Measurements from ENCODE around the gene ADCY1. TPM values are rescaled to one million over a fixed set of nuclear protein-coding genes. Genes with fewer than 3 reads are reported as not detected.

ADCY1 gene
- total RNA-seq, 1 experiment from 2014 or later = 3.1 TPM

- H3K9ac ChIP-seq (ENCODE audit: low read length) = no peak overlapping the region
- intact Hi-C loops (cut with micrococcal nuclease) = no loop called here
- no peaks in the 10 kb centered on the region for H3K4me1 ChIP-seq (ENCODE audit: insufficient read depth, low read length)
- no peak for ATAC-seq
- no peaks in the 10 kb centered on the region for H3K79me2 ChIP-seq (ENCODE audit: low read length)
- no peak overlapping the region for H3K4me2 ChIP-seq (ENCODE audit: low read length)
- no peak overlapping the region for H3K4me3 ChIP-seq (ENCODE audit: low read length)
- H4K20me1 ChIP-seq (ENCODE audit: low read length) = no peaks in the 10 kb centered on the region
- H3K9me2 ChIP-seq (replicated peaks; ENCODE audit: low read length) = no peaks in the 10 kb centered on the region
- H2AFZ ChIP-seq (ENCODE audit: low read length) = no peak overlapping the region
- no TSS peak for BruUV-seq (replicated peaks)
- ChIA-PET POLR2A (ENCODE audit: unreplicated experiment) (no interaction called here), CTCF (no interaction called here)
- H3K27ac ChIP-seq (ENCODE audit: low read length) = no peak overlapping the region
- H3K27me3 ChIP-seq (ENCODE audit: low read length) = no peaks in the 10 kb centered on the region
- no peaks in the 10 kb centered on the region for H3K36me3 ChIP-seq (ENCODE audit: low read depth, low read length)
- TF ChIP-seq CTCF (conservative IDR thresholded peaks at IDR 0.05; ENCODE audit: low read depth, low read length) (no peak), EZH2 (IDR thresholded peaks at IDR 0.05; ENCODE audit: low read length, unreplicated experiment) (no peak), EZH2phosphoT487 (IDR thresholded peaks at IDR 0.05; ENCODE audit: borderline replicate concordance, low read length) (no peak)
- no peaks in the 10 kb centered on the region for H3F3A ChIP-seq (ENCODE audit: low read length, unreplicated experiment)
- H3K9me3 ChIP-seq (ENCODE audit: low read length) = no peaks in the 10 kb centered on the region
- no peak for DNase-seq
These were observed 142.4 kb downstream of the ADCY1 start for GRCh38 chr7:45716380-45717203.

- H3K27me3 ChIP-seq (ENCODE audit: low read length) = no peaks in the 10 kb centered on the region
- no peaks in the 10 kb centered on the region for H3K9me2 ChIP-seq (replicated peaks; ENCODE audit: low read length)
- no peaks in the 10 kb centered on the region for H3K79me2 ChIP-seq (ENCODE audit: low read length)
- H3K36me3 ChIP-seq (ENCODE audit: low read depth, low read length) = no peaks in the 10 kb centered on the region
- ChIA-PET CTCF (no interaction called here), POLR2A (ENCODE audit: unreplicated experiment) (no interaction called here)
- H3K4me1 ChIP-seq (ENCODE audit: insufficient read depth, low read length) = no peaks in the 10 kb centered on the region
- intact Hi-C loops (cut with micrococcal nuclease) = no loop called here
- no peak for ATAC-seq
- no peak overlapping the region for H3K4me3 ChIP-seq (ENCODE audit: low read length)
- no peaks in the 10 kb centered on the region for H4K20me1 ChIP-seq (ENCODE audit: low read length)
- H3F3A ChIP-seq (ENCODE audit: low read length, unreplicated experiment) = no peaks in the 10 kb centered on the region
- no peak overlapping the region for H2AFZ ChIP-seq (ENCODE audit: low read length)
- no peak for DNase-seq
- H3K9ac ChIP-seq (ENCODE audit: low read length) = no peak overlapping the region
- no peak for TF ChIP-seq CTCF (conservative IDR thresholded peaks at IDR 0.05; ENCODE audit: low read depth, low read length)
- TF ChIP-seq EZH2phosphoT487 (IDR thresholded peaks at IDR 0.05; ENCODE audit: borderline replicate concordance, low read length) = no peak
- no peak for TF ChIP-seq EZH2 (IDR thresholded peaks at IDR 0.05; ENCODE audit: low read length, unreplicated experiment)
- no peaks in the 10 kb centered on the region for H3K9me3 ChIP-seq (ENCODE audit: low read length)
- no peak overlapping the region for H3K4me2 ChIP-seq (ENCODE audit: low read length)
- H3K27ac ChIP-seq (ENCODE audit: low read length) = no peak overlapping the region
- BruUV-seq (replicated peaks) = no TSS peak
These were observed 143.5 kb downstream of the ADCY1 start for GRCh38 chr7:45717537-45718235.

Data from PC-3 (cell line).